Ovary (tissue), 3 donors: Measurements from ENCODE around the gene DPF3.

Source experiments
- EP300 ChIP-seq: sonication (generic); formaldehyde crosslinking; IDR thresholded peaks from one replicate; pipeline ENCODE4 v1.6.1; 2017; ENCODE audit warnings: antibody characterized with exemption
- POLR2A ChIP-seq: fragments of 450-650 bp; IDR thresholded peaks from one replicate; pipeline ENCODE4 v1.6.1; 2017; ENCODE audit warnings: antibody characterized with exemption, mild to moderate bottlenecking, moderate library complexity
- TF ChIP-seq, protein P1 (sequence below), 3 donors: fragments of 450-650 bp in 2 of 3; fragments of 200-600 bp in 1 of 3; IDR thresholded peaks; one replicate each; pipeline versions ENCODE4 v1.5.1 to v1.8.0; 2016 to 2022; ENCODE audit warnings: antibody characterized with exemption in 3 of 3, mild to moderate bottlenecking in 1 of 3
- donor health status: DM: no; HTN: no; CAD: no.

DNA sequence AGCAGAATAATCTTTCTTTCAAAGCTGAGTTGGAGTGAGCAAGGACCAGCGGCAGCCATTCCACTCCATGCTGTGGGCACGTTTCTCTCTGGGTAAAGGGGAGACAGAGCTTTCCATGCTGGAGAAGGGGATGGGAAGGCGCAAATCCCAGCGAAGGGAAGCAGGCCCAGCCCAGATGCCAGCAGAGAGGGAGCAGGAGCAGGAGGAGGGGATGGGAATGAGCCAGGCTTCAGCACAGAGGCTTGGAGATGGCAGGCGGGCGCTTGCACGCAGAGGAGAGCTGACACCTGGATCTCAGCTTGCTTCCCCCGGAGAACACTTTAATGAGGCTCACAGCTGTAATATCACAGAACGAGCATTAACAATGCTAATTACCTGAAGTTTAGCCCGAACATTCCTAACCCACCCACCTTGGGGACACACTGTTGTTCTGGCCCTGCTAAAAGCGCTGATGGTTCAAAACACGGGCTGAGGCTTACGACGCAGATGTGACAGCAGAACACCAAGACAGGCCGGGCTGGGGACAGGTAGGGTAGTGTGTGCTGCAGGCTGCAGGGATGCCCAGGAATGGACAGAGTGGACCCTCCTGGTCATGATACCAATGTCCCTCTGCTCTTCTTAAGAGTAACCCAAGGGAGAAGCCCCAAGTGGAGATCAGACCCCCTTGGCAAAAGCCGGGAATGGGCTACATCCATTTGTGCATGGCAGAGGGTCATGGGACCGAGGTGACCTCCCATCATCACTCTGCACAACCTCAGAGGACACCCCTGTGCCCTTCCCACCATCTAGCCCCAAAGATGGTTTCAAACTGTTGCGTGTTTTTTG, 288.6 kb downstream of the DPF3 start:
- TF ChIP-seq EP300 (no peak), POLR2A (no peak)
- TF ChIP-seq, protein P1, sequence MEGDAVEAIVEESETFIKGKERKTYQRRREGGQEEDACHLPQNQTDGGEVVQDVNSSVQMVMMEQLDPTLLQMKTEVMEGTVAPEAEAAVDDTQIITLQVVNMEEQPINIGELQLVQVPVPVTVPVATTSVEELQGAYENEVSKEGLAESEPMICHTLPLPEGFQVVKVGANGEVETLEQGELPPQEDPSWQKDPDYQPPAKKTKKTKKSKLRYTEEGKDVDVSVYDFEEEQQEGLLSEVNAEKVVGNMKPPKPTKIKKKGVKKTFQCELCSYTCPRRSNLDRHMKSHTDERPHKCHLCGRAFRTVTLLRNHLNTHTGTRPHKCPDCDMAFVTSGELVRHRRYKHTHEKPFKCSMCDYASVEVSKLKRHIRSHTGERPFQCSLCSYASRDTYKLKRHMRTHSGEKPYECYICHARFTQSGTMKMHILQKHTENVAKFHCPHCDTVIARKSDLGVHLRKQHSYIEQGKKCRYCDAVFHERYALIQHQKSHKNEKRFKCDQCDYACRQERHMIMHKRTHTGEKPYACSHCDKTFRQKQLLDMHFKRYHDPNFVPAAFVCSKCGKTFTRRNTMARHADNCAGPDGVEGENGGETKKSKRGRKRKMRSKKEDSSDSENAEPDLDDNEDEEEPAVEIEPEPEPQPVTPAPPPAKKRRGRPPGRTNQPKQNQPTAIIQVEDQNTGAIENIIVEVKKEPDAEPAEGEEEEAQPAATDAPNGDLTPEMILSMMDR (IDR thresholded peaks at IDR 0.05) = no peak
